Inflammatory macrophage (primary cell): ENCODE results near the gene ZFAND3.

Experiments used
- DNase-seq, 2 donors: peaks; one replicate each; pipeline ENCODE4 v3.0.0-alpha.2; 2020 to 2022
- total RNA-seq, 18 experiments: gene quantifications; one replicate each; lab custom pipeline; 2026; ENCODE audit warnings: mixed read lengths in 6 of 18, inconsistent platforms in 2 of 18; lab: John Stamatoyannopoulos, UW

Gene ZFAND3, protein sequence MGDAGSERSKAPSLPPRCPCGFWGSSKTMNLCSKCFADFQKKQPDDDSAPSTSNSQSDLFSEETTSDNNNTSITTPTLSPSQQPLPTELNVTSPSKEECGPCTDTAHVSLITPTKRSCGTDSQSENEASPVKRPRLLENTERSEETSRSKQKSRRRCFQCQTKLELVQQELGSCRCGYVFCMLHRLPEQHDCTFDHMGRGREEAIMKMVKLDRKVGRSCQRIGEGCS
- total RNA-seq = 17.5 to 37.4 (median 25.0) reads per million in 18 experiments

DNA sequence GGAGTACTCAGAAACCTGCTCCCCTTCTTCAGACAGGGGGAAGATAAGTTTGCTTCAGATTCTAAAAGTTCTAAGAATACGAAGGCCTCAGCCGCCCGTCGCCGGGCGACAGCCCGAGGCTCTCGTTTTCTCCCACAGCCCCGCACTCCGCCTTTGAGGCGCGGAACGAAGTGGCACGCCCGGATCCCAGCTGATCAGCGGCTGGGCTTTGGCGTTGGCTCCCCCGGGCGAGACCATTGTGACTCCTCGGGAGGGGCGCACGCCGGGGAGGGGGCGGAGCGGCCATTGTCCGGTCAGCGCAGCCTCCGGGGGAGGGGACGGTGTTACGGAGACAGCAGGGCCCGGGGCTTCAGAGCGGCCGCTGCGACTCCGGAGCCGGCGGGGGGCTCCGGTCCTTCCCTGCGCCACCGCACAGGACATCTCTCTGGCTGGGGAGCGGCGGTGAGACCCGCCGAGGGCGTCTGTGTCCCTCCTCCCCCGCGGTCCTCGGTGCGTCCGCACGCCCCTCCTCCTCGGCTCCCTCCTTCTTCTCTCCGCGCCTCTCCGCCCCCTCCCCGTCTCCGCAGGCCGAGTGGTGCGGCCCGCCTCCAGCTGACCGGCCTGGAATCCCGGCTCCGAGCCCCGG is at the start of gene ZFAND3:
TSS of gene ZFAND3 (plus strand) at position 551 of the 625 bp plus-strand sequence. CDS start 219 bp downstream, outside the sequence.
- DNase-seq = peak; percentile 97

DNA sequence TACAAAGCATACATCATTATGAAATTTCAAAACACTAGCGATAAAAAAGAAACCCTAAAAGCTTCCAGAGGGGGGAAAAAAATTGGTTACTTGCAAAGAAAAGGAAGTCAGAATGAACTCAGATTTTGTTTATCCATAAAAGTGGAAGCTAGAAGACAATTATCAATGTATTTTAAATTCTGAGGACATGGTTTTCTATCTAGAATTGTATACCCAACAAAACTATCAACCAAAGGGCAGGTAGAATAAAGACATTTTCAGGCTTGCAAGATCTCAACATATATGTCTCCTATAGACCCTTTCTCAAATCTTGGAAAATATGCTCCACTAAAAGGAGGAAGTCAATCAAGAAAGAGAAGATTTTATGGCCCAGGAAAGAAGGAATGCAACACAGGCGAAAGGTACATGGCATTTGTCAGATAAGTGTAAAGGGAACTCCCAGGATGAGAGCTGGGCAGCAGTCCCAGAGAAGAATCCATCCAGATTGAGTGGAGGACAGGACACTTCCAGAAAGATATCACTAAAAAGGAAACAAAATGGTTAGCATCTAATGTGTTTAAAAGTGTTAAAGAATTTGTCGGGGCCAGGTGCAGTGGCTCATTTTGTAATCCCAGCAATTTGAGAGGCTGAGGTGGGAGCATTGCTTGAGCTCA is 45.4 kb upstream of the ZFAND3 start:
- DNase-seq = no peak

DNA sequence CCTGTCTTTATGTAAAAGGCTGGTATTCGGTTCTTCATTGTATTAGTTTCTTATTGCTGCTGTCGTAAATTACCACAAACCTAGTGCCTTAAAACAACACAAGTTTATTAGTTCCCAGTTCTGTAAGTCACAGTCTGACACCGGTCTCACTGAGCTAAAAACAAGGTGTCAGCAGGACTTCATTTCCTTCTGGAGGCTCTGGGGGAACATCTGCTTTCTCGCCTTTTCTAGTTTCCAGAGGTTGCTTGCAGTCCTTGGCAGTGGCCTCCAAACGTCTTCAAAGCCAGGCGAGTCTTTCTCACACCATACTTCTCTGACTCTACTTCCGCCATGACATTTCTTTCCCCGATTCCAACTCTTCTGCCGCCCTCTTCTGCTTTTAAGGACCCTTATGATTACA is 43.0 kb upstream of the ZFAND3 start:
- peak in 1 of 2 donors; percentile 6 for DNase-seq

DNA sequence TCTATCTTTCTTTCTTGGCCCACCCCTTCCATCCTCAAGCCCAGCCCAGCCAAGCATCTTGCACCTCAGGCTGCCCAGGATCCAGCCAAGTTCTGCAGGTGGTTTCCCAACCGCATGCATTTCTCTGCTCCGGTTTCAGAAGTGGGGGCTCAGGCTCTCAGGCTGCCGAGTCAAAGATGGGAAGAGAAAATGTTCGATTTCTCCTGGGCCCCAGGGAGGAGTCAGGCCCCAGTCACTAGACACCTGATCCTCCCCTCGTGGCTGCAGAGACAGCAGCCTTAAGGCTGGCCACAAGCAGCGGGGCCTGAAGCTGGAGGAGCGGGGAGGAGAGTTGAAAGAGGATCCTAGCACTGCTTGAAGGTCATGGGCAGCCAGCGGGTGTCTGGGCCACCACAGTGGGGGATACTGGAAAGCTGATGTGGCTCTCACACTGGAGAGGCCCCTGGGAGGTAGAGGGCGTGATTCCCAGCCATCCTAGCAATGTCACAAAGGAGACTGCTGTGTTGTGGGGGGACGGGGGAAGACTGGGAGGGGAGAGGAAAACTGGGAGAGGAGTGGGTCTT is 42.2 kb upstream of the ZFAND3 start:
- DNase-seq = no peak

DNA sequence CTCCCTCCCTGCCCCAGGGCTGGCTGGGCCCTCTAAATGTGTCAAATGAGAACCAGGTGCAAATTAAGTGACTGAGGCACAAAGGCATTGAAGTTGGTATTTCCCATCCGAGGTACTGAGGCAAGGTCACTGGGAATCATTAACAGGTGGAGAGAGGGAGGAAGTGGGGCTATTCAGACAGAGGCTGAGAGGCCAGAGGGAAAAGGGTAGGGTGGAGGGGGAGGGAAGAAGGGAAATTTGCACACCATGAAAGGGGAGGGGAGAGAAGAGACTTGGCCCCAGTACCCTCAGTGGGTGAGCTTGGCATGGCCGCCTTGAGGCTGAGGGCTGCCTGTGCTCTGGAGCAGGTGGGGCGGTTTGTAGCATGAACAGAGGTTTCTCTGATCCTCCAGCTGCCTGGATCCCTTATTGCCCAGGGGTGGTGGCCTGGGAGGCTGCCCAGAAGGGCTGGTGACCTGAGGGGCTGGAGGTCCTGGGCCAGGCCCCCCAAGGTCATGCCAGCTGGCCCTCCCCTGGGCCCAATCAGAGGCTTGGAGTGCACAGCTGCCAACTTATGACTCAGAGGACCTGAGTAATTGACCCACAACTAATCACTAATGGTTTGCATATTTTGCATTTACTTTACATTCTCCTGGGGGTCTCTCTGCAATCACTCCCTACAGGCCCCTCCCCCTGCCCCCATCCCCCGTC is 40.3 kb upstream of the ZFAND3 start:
- DNase-seq = no peak

DNA sequence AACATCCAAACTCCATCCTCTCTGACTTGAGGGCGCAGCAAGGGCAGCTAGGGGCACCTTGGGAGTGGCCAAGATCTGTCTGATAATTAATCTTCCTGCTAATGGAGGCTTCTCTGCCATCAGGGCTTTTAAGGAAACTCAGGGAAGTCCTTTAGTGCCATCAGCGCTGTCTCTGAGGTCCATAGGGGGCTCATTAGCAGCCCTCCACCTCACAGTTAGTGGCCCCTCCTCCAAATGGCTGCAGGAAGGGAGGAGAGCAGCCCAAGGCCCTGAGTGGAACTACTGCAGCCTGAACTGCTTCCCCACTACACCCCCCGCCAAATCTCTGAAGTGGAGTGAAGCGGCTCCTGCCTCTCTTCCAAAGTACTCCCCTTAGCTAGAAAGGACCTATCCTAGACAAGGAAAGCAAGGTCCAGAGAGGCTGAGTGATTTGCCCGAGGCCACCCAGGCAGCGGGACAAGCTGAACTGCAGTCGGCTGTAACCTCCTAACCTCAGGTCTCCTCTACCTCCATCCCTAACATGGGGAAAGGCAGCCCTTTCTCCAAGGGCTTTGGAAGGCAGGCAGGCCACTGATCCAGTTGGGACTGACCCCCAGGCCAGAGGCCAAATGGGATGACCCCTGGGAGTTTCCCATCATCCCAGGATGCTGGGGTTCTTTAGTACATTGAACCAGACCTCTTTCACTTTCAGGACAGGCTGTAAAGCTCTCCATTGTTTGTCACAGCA is 39.5 kb upstream of the ZFAND3 start:
- no peak for DNase-seq

DNA sequence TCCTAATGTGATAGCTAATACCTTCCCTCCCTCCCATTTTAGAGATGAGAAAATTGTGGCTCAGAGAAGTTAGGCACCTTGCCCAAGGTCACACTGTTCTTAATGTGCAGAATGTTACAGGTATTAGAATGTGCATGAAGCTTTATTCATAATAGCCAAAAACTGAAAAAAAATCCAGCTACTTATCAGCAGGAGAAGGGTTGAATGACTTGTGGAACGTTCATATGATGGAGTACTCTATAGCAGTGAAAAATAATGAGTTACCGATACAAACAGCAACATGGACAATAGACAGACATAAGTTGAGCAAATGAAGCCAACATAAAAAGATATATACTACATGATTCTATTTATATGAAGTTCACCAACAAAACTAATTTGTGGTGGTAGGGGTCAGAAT is 37.7 kb upstream of the ZFAND3 start:
- DNase-seq = no peak

DNA sequence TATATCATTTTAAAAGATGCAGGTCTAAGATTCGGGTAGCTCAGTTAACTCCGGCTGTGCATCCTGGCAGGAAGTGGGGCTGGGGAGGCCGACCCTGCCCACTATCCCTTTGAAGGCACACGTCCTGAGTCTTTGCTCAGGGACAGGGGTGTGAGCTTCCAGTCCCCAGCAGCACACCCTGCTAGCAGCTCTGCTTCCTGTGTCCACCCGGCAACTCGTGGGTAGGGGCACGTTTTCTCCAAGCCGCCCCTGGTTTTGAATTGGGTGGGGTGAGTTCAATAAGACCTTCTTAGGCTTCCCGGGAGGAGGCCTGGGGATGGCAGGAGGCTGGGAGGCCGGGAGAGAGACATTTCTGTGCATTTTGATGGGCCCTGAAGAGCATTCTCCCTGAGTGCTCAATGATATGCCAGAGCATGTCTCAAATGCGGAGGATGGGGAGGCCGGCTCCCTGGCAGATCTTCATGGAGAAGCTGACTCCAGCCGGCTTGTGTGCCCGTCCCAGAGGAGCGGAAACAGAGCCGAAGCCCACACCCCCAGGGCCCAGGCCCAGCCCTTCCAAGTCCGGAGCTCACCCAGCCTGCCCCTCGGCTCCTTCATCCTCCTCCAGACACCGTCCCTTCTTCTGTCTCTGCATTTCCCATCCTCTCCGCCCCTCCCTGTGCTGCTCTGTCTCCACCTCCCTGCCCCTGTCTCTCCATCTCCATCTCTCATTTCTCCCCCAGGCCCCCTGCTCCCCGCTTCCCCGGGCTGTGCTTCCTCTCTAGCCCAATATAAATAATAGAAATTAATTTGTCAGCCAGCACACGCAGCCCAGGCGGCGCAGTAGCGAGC is 36.3 kb upstream of the ZFAND3 start:
- no peak for DNase-seq

DNA sequence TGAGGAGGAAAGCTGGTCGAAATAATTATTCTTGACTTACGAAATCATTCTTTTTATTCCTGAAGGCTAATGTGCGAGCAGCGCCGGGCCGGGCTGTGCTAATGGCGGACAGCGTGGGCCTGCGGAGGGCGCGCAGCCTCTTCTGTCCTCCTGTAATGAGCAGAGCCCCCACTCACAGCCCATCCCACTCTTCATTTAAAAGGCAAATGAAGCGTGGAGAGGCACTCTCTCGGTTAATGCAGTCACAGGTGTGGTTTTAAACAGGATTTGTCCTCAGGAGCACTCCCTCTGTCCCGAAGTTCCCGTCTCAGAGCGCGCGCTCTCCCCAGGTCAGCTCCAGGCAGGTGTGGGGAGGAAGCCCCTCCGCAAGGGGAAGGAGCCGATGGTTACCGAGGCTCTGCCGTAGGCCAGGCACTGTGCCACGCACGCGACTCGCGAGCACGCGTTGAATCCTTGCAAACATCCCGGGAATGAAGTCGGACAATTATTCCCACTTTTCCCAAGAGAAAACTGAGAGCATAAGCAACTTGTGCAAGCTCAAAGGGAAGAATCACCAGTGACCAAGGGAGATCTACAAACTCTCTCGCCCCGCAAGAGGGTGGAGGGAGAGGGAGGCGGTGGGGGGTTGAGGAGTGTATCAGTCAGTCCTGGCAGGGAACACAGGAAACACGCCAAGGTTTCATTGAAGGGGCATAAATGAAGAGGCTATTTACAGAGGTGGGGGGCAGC is 35.5 kb upstream of the ZFAND3 start:
- peak in 1 of 2 donors; percentile 11 for DNase-seq

DNA sequence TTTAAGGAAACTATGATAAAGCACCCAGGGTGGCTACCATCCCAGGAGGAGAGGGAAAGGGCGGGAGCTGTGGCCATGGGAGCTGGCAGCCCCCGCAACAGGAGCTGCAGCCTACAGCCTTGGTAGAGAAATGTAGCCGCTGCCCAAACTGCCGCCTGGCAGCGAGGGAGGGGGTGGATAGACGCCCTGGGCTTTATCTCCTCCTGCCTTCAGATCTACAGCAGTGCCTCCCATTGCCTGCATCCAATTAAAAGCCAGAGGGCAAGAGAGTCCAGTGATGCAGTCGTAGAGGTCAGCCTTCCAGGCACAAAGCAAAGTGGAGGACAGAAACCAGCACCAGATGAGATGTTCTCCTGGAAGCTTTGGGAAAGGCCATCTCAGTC is 35.0 kb upstream of the ZFAND3 start:
- no peak for DNase-seq

DNA sequence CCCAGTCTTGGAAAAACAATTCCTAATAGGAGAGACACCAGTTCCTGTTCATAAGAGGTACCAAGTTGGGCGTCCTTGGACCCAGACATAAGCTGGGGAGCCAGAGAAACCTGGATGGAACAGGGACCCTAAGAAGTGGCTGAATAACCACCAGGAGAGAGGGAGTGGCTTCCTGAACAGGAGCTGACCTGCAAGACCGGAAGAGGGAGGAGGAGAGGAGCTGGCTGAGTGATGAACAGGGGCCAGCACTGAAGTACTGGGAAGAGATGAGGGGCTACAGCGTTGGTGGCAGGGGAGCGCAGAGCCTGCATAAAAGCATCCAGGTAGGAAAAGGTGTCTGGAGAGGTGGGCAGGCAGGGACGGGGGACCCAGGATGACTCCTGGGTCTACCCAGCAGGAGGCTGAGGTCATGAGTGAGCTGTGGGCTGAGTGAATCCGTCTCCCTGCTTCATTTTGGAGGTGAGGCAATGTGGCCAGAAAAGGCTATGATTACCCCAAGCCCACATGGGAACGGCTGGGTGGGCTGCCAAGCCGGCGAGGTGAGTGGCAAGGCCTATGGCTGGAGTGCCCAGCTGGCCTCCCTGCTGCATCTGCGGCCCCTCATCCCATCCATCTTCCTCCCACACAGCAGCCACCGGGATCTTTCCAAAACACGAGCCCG is 34.4 kb upstream of the ZFAND3 start:
- no peak for DNase-seq

DNA sequence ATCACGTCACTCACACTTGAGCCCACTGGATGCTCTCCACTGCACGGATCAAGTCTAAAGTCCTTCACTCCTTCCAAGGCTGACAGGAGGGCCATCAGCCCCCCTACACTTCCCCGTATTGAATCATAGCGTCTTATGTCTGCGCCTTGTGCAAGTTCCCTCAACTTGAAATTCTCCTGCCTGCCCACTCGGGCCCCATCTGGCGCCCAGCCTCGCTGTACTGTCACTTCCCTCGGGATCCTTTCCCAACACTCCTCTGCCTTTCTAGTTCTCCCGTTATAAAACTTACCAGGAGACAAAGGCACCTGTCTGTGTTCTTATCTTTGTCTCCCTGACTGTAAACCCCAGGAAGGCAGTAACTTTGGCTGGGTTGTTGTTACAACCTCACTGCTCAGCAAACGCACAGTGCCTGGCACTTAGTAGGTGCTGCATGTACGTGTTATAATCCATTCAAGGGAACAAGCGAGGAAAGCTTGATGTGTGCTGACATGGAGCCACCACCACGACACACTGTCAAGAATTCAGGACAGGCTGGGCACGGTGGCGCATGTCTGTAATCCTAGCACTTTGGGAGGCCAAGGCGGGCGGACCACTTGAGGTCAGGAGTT is 33.8 kb upstream of the ZFAND3 start:
- DNase-seq = peak; percentile 30 to 72

DNA sequence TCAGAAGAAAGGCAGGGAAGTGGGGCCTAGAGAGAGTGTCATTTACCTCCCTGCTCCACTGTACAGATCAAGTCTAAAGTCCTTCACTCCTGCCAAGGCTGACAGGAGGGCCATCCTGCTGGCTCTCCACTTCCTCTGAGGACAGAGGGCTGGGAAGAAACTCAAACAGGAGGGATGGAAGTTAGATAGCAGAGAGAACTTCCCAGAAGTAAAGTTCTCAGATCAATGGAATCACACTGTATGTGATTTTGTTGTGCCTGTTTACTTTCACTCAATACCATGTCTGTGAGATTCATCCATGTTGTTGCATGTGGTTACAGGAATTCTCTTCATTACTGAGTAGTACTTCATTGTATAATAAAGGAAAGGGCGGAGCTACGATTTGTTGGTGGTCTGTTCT is 32.3 kb upstream of the ZFAND3 start:
- DNase-seq = no peak

DNA sequence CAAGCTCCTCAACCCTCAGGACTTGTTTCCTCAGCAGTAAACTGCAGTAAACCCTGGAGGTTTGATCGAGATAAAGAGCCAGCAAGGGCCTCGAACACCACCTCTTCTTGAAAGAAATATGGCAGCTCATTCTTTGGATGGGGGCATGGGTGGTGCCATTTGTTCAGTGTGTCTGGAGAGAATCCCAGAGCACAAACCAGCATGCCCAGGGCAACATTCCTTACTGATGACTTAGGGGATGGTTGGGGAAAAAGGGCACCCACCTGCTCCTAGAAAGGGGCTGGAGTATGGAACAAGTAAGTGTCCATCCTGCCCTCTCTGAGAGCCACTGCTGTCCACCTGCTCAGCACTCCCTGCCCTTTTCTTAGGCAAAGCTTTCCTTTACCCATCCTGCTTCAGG is 31.3 kb upstream of the ZFAND3 start:
- DNase-seq = no peak

DNA sequence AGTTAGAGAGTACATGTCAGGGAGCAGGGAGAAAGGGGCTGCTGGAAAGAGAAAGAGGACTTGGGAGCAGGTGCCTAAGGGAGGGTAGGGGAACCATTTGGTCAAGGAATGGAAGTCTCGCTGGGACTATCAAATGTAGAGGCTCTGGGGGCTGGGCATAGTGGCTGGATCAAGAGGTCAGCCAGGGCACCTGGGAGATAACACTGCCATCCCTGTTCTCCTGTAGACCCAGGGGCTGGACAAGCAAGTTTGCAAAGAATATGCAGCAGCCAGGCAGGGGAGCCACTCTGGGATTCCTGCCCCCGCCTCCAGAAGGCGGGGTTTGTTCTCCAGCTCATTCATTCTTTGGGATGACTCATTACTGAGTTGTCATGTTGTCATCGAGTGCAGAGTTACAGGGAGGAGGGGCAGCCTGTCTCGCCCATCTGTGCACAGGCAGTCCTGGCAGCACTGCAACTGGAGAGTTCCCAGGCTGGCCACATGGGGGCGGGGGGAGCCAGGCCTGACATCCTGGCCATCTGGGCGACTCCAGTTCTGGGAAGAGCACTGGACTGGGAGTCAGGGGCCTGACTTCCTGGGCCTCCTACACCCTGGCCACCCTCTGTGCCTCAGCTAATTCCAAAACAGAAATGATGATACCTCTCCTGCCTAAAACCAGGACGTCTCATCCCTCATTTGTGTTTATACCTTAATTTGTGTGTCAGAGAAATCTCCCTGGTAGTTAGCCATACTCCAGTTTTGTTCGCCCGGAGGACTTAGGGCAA is 28.2 kb upstream of the ZFAND3 start:
- DNase-seq = peak; percentile 92 to 96

DNA sequence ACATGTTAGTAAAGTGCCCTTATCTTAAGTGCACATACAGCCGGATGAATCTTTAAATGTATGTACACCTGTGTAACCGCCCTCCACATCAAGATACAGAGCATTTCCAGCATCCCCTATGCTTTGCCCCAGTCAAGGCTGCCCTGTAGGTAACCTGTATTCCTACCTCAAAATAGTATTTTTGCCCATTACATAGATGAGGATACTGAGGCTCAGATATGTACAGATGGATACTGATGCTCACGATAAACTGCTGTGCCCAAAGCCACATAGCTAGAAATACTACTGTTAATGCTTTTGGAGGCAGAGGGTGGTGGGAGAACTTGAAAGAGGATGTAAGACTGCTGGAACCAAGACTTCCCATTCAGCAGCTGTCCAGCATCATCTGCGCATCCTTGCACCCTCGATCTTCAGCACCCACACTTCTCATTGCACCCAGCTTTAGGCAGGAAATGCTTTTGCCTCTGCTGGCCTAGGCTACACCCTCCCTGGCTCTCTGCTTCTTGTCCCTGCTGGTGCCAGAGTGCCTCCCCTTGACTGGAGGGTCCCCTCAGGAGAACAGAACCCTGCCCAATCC is 27.0 kb upstream of the ZFAND3 start:
- peak; percentile 31 to 62 for DNase-seq

DNA sequence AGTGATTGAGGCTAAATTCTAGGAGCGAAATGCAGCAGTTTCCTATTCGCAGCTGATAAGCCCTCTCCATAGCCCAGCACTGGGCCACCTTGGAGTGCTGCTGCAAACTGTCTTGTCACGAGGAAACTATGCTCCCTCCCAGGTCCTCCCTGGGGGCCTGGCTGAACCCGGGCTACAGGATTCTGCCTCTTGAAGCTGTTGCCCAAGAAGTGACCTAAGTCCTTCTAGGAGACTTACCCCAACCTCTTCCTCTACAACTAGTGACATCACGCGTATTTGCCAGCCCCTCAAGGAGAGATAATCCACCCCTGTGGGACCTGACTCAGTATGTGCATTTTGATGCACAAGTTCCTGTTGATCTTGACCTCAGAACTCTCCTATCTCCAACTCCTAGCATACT is 26.5 kb upstream of the ZFAND3 start:
- DNase-seq = no peak

DNA sequence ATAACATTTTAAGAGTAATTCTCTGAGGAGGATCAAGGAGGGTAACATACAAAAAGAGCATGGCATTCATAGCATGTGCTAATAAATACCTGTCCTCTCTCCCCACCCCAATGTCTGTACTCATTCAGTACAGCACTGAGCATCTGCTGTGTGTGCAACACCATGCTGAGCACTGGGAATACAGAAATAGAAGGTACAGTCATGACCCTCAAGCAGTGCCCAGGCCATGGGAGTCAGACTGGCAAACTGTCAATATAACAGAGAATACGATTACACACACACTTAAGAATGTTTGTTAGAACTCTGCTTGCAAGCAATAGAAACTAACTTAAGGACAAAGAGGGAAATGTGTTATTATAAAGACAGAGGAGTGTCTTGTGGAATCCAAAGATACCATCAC is 24.7 kb upstream of the ZFAND3 start:
- DNase-seq = no peak
